K562 (cell line): Measurements from ENCODE around the gene SRPRA. TPM values are rescaled to one million over a fixed set of nuclear protein-coding genes. Genes with fewer than 3 reads are reported as not detected.

Experiments
- ATAC-seq: fragments of 200-7000 bp; cut with Tn5 transposase; 3 replicates; pipeline ENCODE4 v1.9.1; 2020; ENCODE audit warnings: moderate library complexity
- BruUV-seq: library from RNA; stranded (reverse); fragments of 400-500 nt; replicated peaks from 2 replicates; lab custom pipeline; 2021; lab: Mats Ljungman, UMichigan
- CTCF ChIA-PET: fragments of 300-600 bp; formaldehyde crosslinking; extraction: SDS; loops from one replicate; lab custom pipeline; 2021; ENCODE audit warnings: low intra/inter-chr PET ratio; lab: Yijun Ruan, JAX
- POLR2A ChIA-PET: fragments of 300-600, 350-650 bp; sonication (Branson Sonifier 250); formaldehyde crosslinking; extraction: SDS; loops from one replicate; lab custom pipeline; 2021; ENCODE audit warnings: antibody characterized with exemption, inconsistent platforms; lab: Yijun Ruan, JAX
- DNase-seq, 4 experiments: peaks; one replicate each; pipeline versions ENCODE4 v3.0.0 to v3.0.0-alpha.2; 2011 to 2018; ENCODE audit warnings: low spot score in 3 of 4, mixed read lengths in 3 of 4; ENCODE audit errors: extremely low read depth in 1 of 4
- FAIRE-seq: peaks from 2 replicates; lab custom pipeline; 2011; peaks lifted over from hg19 to GRCh38; lab: Jason Lieb, UNC
- H2AFZ ChIP-seq: 2 replicates; pipeline ENCODE4 v1.6.0; 2011; ENCODE audit warnings: low read depth, low read length, control low read depth, inconsistent platforms
- H3K27ac ChIP-seq: fragments of 200-600 bp; 3 replicates; pipeline ENCODE4 v1.8.0; 2011; ENCODE audit warnings: low read depth, mild to moderate bottlenecking, control low read depth, inconsistent platforms, low read length, moderate library complexity, mixed read lengths; ENCODE audit errors: extremely low read depth
- H3K27me3 ChIP-seq, 2 experiments: fragments of 300-600 bp in 1 of 2; 2 replicates in 1 of 2; 3 replicates in 1 of 2; pipeline versions ENCODE4 v1.6.0 to v1.8.0; 2011; ENCODE audit warnings: inconsistent platforms in 2 of 2, low read length in 2 of 2, mild to moderate bottlenecking in 1 of 2, mixed read lengths in 1 of 2, moderate library complexity in 1 of 2; ENCODE audit not compliant: control insufficient read depth in 2 of 2, insufficient read depth in 2 of 2
- H3K36me3 ChIP-seq: fragments of 300-600 bp; 3 replicates; pipeline ENCODE4 v1.8.0; 2011; ENCODE audit warnings: mild to moderate bottlenecking, low read length, inconsistent platforms; ENCODE audit not compliant: control insufficient read depth, insufficient read depth
- H3K4me1 ChIP-seq, 2 experiments: fragments of 200-600 bp in 1 of 2; replicated peaks in 1 of 2; 2 replicates in 1 of 2; 3 replicates in 1 of 2; pipeline versions ENCODE4 v1.5.1 to v1.8.0; 2011; ENCODE audit warnings: inconsistent platforms in 2 of 2, low read length in 2 of 2, mild to moderate bottlenecking in 1 of 2, mixed read lengths in 1 of 2, moderate library complexity in 1 of 2; ENCODE audit not compliant: control insufficient read depth in 2 of 2, insufficient read depth in 2 of 2
- H3K4me2 ChIP-seq: 2 replicates; pipeline ENCODE4 v1.6.1; 2011; ENCODE audit warnings: low read length, control low read depth, inconsistent platforms, mixed read lengths; ENCODE audit not compliant: insufficient read depth
- H3K4me3 ChIP-seq: fragments of 200-600 bp; sonication (generic), shearing (Covaris generic); 2 replicates; pipeline ENCODE4 v1.5.1; 2016; ENCODE audit warnings: control low read depth, inconsistent platforms
- H3K79me2 ChIP-seq: fragments of 200-600 bp; 3 replicates; pipeline ENCODE4 v1.8.0; 2011; ENCODE audit warnings: low read length, inconsistent platforms; ENCODE audit not compliant: control insufficient read depth, insufficient read depth
- H3K9ac ChIP-seq, 2 experiments: 2 replicates each; pipeline versions ENCODE4 v1.6.0 to v1.6.1; 2011; ENCODE audit warnings: low read depth in 2 of 2, low read length in 2 of 2, control low read depth in 1 of 2, inconsistent platforms in 1 of 2, mild to moderate bottlenecking in 1 of 2, mixed read lengths in 1 of 2; ENCODE audit not compliant: insufficient read depth in 1 of 2
- H3K9me1 ChIP-seq: one replicate; pipeline ENCODE4 v1.6.0; 2011; ENCODE audit warnings: inconsistent platforms, mild to moderate bottlenecking, low read length, moderate library complexity; ENCODE audit not compliant: control insufficient read depth, insufficient read depth
- H3K9me3 ChIP-seq: replicated peaks from 2 replicates; pipeline ENCODE4 v1.5.1; 2011; ENCODE audit warnings: low read depth, low read length, inconsistent platforms; ENCODE audit not compliant: control insufficient read depth, insufficient read depth
- H4K20me1 ChIP-seq: replicated peaks from 2 replicates; pipeline ENCODE4 v1.6.1; 2011; ENCODE audit warnings: low read length, inconsistent platforms, mixed read lengths; ENCODE audit not compliant: control insufficient read depth, insufficient read depth
- CREBBP ChIP-seq: IDR thresholded peaks from one replicate; pipeline ENCODE4 v1.6.1; 2012; ENCODE audit warnings: low read depth, mild to moderate bottlenecking, control low read depth, inconsistent platforms, low read length
- E2F1 ChIP-seq: sonication (generic); formaldehyde crosslinking; IDR thresholded peaks from 2 replicates; pipeline ENCODE4 v1.8.1; 2023; ENCODE audit warnings: mild to moderate bottlenecking, missing genetic modification reagents, moderate library complexity
- NEUROD1 ChIP-seq: fragments of 150-350 bp; IDR thresholded peaks from 2 replicates; pipeline ENCODE4 v1.6.1; 2014; ENCODE audit warnings: borderline replicate concordance, low read length, low read depth; ENCODE audit not compliant: partially characterized antibody
- ZNF57 ChIP-seq: fragments of 450-650 bp; formaldehyde crosslinking; IDR thresholded peaks from 2 replicates; pipeline ENCODE4 v1.4.0; 2020; ENCODE audit warnings: mild to moderate bottlenecking, moderate library complexity
- ZNF655 ChIP-seq: fragments of 250-450 bp; sonication (Bioruptor Pico); IDR thresholded peaks from 2 replicates; pipeline ENCODE4 v1.5.0; 2021
- WGBS: fragments of 100-300 bp; shearing (Covaris generic); methylation state at CpG from one replicate; pipeline ENCODE4 v1.1.6; 2016; ENCODE audit warnings: low coverage, mixed read lengths; ENCODE audit not compliant: insufficient coverage; ENCODE audit errors: missing lambda C conversion rate; 5-methylcytosine and 5-hydroxymethylcytosine counted together
- in situ Hi-C: fragments of 300-500 bp; cut with MboI; formaldehyde crosslinking; loops from 4 replicates; pipeline ENCODE4 v1.15.0; 2018; ENCODE audit warnings: inconsistent platforms, mixed read lengths
- intact Hi-C: fragments of 100-400 bp; cut with micrococcal nuclease; formaldehyde crosslinking; loops from 2 replicates; pipeline ENCODE4 v1.14.2; 2022
- polyA plus RNA-seq, 8 experiments: library from polyadenylated mRNA; depleted of rRNA in 4 of 8; stranded (reverse) in 5 of 8; unstranded in 3 of 8; fragments of >200 nt; fragmentation: Nextera tagmentation in 2 of 8; fragmentation: Illumina TruSeq in 1 of 8; extraction: Ambion mirVana in 2 of 8; extraction: Trizol in 1 of 8; gene quantifications; 2 replicates each; pipeline versions ENCODE4 v1.2.1 to v1.2.3, GENCODE V29; 2011 to 2014; ENCODE audit warnings: inconsistent platforms in 1 of 8, missing spikeins in 1 of 8
- total RNA-seq, 7 experiments: library from RNA; depleted of rRNA in 6 of 7; stranded (reverse); fragments of >200 nt in 6 of 7; fragmentation: Illumina TruSeq in 2 of 7; extraction: Trizol in 2 of 7; gene quantifications; 2 replicates each; pipeline versions ENCODE4 v1.2.1 to v1.2.3, GENCODE V29; 2011 to 2021; ENCODE audit warnings: low replicate concordance in 1 of 7

SRPRA gene
- total and polyA plus RNA-seq, 9 of the 15 experiments (the other 6 are each of a cell fraction or from before 2014, with no cell fraction given) = 33.5 to 124 (median 80.0) TPM

- TF ChIP-seq NEUROD1 = no peak
- no peak for TF ChIP-seq E2F1
- no peak for TF ChIP-seq CREBBP
- TF ChIP-seq ZNF57 = no peak
Measured at GRCh38 chr11:126317756-126318573, 49.3 kb upstream of the SRPRA start (continued).

GRCh38 chr11:126317432-126317755 is 48.7 kb upstream of the SRPRA start:
- no TSS peak for BruUV-seq
- Histone ChIP-seq H3K27me3 (no peaks in the 10 kb centered on the region), H3K9ac (no peak overlapping the region), H3K4me3 (no peak overlapping the region), H3K4me2 (no peak overlapping the region), H3K79me2 (no peaks in the 10 kb centered on the region), H3K27ac (no peak overlapping the region), H3K9me3 (no peaks in the 10 kb centered on the region), H4K20me1 (peaks cover 3% of the 10 kb centered on the region; the same call in 1 of the 2 replicates), H3K4me1 (no peaks in the 10 kb centered on the region; a peak in 2 of 5 replicates), H2AFZ (no peak overlapping the region), H3K9me1 (no peaks in the 10 kb centered on the region), H3K36me3 (no peaks in the 10 kb centered on the region)
- TF ChIP-seq ZNF655 (CRISPR knock-in tag) = no peak
- ChIA-PET POLR2A (interaction anchor here (1.5 kb wide), 1 partner anchor 10 kb away, joined by 5 read pairs; no protein-coding TSS in a partner anchor), CTCF (no interaction called here)
- 77% methylated on average over 1 of the region's 1 CpG for WGBS
- intact Hi-C loops (no loop called here), in situ Hi-C loops (loop anchor here (25.0 kb wide), 2 partner anchors 95 to 670 kb away; no protein-coding TSS in a partner anchor)
- ATAC-seq = no peak
- FAIRE-seq = no peak
- DNase-seq = no peak
